ENCODE measurements around the gene LIPT2.
"Not testable (repeated sequence)": the region's sequence is repeated elsewhere in the genome, so short reads cannot be mapped to it uniquely, and the experiment has no call there.

LIPT2 gene

DNA sequence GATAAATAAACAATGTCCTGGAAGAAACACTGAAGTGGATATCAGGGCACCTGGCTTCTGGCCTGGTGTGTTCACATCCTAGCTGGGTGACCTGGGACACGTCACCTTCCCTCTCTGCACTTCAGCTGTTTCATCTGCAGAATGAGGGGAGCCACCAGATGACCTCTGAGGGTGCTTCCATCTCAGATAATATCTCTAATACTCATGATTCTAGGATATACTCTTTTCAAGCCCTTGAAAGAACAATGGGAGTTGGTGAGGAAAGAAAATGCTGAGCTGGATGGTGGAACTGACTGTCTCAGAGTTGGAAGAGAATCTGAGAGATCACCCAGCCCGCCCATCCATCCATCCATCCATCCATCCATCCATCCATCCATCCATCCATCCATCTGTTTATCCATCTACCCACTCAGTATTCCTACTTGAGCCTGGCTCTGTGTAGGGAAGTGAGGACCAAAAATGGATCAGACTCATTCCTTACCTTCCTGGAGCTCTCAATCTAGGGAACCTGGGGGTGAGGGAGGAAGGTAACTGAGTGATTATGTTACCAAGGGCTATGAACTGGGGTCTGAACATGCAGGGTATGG is 28.2 kb upstream of the LIPT2 start:
- H3K4me1 ChIP-seq (ENCODE audit: low read depth, poor library complexity, severe bottlenecking), result no peaks in the 10 kb centered on the region
- H3K4me3 ChIP-seq (IDR thresholded peaks at IDR 0.05; ENCODE audit: insufficient read depth, low read depth, low read length), result no peak overlapping the region
- no peak overlapping the region for H2AFZ ChIP-seq (ENCODE audit: low read depth)
- no peaks in the 10 kb centered on the region for H4K20me1 ChIP-seq (ENCODE audit: insufficient read depth)
- no peak overlapping the region for H3K4me2 ChIP-seq
- H3K9ac ChIP-seq, result no peak overlapping the region
- H3K79me2 ChIP-seq (ENCODE audit: insufficient read depth, low read depth), result no peaks in the 10 kb centered on the region
- H3K27ac ChIP-seq, result no peak overlapping the region
- no peaks in the 10 kb centered on the region for H3K27me3 ChIP-seq (ENCODE audit: insufficient read depth, low read depth)
- no peaks in the 10 kb centered on the region for H3K36me3 ChIP-seq (ENCODE audit: insufficient read depth)
- TF ChIP-seq, protein P1, sequence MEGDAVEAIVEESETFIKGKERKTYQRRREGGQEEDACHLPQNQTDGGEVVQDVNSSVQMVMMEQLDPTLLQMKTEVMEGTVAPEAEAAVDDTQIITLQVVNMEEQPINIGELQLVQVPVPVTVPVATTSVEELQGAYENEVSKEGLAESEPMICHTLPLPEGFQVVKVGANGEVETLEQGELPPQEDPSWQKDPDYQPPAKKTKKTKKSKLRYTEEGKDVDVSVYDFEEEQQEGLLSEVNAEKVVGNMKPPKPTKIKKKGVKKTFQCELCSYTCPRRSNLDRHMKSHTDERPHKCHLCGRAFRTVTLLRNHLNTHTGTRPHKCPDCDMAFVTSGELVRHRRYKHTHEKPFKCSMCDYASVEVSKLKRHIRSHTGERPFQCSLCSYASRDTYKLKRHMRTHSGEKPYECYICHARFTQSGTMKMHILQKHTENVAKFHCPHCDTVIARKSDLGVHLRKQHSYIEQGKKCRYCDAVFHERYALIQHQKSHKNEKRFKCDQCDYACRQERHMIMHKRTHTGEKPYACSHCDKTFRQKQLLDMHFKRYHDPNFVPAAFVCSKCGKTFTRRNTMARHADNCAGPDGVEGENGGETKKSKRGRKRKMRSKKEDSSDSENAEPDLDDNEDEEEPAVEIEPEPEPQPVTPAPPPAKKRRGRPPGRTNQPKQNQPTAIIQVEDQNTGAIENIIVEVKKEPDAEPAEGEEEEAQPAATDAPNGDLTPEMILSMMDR (conservative IDR thresholded peaks at IDR 0.05; ENCODE audit: low read depth, low read length), result no peak

- H3K4me2 ChIP-seq, result no peak overlapping the region
- H3K9ac ChIP-seq, result no peak overlapping the region
- H3K4me1 ChIP-seq (ENCODE audit: low read depth, poor library complexity, severe bottlenecking), result no peaks in the 10 kb centered on the region
- no peak overlapping the region for H3K4me3 ChIP-seq (IDR thresholded peaks at IDR 0.05; ENCODE audit: insufficient read depth, low read depth, low read length)
- H3K27ac ChIP-seq, result no peak overlapping the region
- no peak overlapping the region for H2AFZ ChIP-seq (ENCODE audit: low read depth)
- no peaks in the 10 kb centered on the region for H3K27me3 ChIP-seq (ENCODE audit: insufficient read depth, low read depth)
- no peaks in the 10 kb centered on the region for H4K20me1 ChIP-seq (ENCODE audit: insufficient read depth)
- TF ChIP-seq, protein P1 (conservative IDR thresholded peaks at IDR 0.05; ENCODE audit: low read depth, low read length), result no peak
- H3K79me2 ChIP-seq (ENCODE audit: insufficient read depth, low read depth), result no peaks in the 10 kb centered on the region
- no peaks in the 10 kb centered on the region for H3K36me3 ChIP-seq (ENCODE audit: insufficient read depth)
These were observed 27.6 kb upstream of the LIPT2 start for GRCh38 chr11:74520927-74521665.

- Histone ChIP-seq H3K27me3 (ENCODE audit: insufficient read depth, low read depth) (no peaks in the 10 kb centered on the region), H3K79me2 (ENCODE audit: insufficient read depth, low read depth) (no peaks in the 10 kb centered on the region), H3K4me2 (no peak overlapping the region), H4K20me1 (ENCODE audit: insufficient read depth) (no peaks in the 10 kb centered on the region), H3K36me3 (ENCODE audit: insufficient read depth) (no peaks in the 10 kb centered on the region), H3K9ac (no peak overlapping the region), H2AFZ (ENCODE audit: low read depth) (no peak overlapping the region), H3K27ac (no peak overlapping the region), H3K4me1 (ENCODE audit: low read depth, poor library complexity, severe bottlenecking) (no peaks in the 10 kb centered on the region), H3K4me3 (IDR thresholded peaks at IDR 0.05; ENCODE audit: insufficient read depth, low read depth, low read length) (no peak overlapping the region)
- TF ChIP-seq, protein P1 (conservative IDR thresholded peaks at IDR 0.05; ENCODE audit: low read depth, low read length), result no peak
These were observed 26.8 kb upstream of the LIPT2 start for GRCh38 chr11:74520316-74520715.

DNA sequence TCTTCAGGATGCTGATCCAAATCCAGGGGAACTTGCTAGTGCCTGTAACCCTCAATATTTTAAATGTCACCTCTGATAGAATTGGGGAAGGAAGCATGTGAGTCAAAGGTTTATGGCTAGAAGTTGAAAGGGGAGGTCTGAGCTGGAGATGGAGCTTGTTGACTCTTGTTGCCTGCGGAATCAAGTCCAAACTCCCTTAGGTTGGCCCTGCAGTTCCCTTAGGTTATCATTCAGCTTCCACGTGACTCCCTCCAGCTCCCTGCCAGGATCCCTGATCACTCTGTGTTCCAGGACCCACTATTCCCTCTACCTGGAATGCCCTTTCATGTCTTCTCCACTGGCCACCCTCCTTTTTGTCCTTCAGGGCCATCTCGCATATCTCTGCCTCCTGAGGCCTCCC is 26.2 kb upstream of the LIPT2 start:
- H3K9ac ChIP-seq, result no peak overlapping the region
- H3K4me2 ChIP-seq, result no peak overlapping the region
- H3K27ac ChIP-seq, result no peak overlapping the region
- H3K36me3 ChIP-seq (ENCODE audit: insufficient read depth), result no peaks in the 10 kb centered on the region
- no peaks in the 10 kb centered on the region for H4K20me1 ChIP-seq (ENCODE audit: insufficient read depth)
- no peaks in the 10 kb centered on the region for H3K27me3 ChIP-seq (ENCODE audit: insufficient read depth, low read depth)
- TF ChIP-seq, protein P1 (conservative IDR thresholded peaks at IDR 0.05; ENCODE audit: low read depth, low read length), result no peak
- H3K4me3 ChIP-seq (IDR thresholded peaks at IDR 0.05; ENCODE audit: insufficient read depth, low read depth, low read length), result no peak overlapping the region
- H3K4me1 ChIP-seq (ENCODE audit: low read depth, poor library complexity, severe bottlenecking), result no peaks in the 10 kb centered on the region
- no peak overlapping the region for H2AFZ ChIP-seq (ENCODE audit: low read depth)
- H3K79me2 ChIP-seq (ENCODE audit: insufficient read depth, low read depth), result no peaks in the 10 kb centered on the region

DNA sequence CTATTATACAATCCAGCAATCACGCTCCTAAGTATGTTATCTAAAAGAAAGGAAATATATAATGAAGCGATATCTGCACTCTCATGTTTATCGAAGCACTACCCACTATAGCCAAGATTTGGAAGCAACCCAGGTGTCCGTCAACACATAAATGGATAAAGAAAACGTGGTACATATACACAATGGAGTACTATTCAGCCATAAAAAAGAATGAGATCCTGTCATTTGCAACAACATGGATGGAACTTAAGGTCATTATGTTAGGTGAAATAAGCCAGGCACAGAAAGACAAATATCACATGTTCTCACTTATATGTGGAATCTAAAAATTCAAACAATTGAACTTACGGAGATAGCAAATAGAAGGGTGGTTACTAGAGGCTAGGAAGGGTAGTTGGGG is 24.1 kb upstream of the LIPT2 start:
- H3K27ac ChIP-seq; H3K27me3 ChIP-seq (ENCODE audit: insufficient read depth, low read depth); H4K20me1 ChIP-seq (ENCODE audit: insufficient read depth); H3K36me3 ChIP-seq (ENCODE audit: insufficient read depth); H2AFZ ChIP-seq (ENCODE audit: low read depth); H3K4me2 ChIP-seq; H3K79me2 ChIP-seq (ENCODE audit: insufficient read depth, low read depth); H3K4me1 ChIP-seq (ENCODE audit: low read depth, poor library complexity, severe bottlenecking); H3K4me3 ChIP-seq (IDR thresholded peaks at IDR 0.05; ENCODE audit: insufficient read depth, low read depth, low read length); H3K9ac ChIP-seq: not testable (repeated sequence)
